Measurements from ENCODE around the gene ANKRD63.

ANKRD63 gene

GRCh38 chr15:40295877-40296560, 13.2 kb upstream of the ANKRD63 start:
- no peak for DNase-seq (ENCODE audit: low read depth in 3 of 3)

- DNase-seq (ENCODE audit: low read depth in 3 of 3): no peak
Measured at GRCh38 chr15:40295297-40295696, 12.4 kb upstream of the ANKRD63 start.

- no peak for DNase-seq (ENCODE audit: low read depth in 3 of 3)
Measured at GRCh38 chr15:40293905-40294895, 11.3 kb upstream of the ANKRD63 start.

GRCh38 chr15:40293006-40293405, 10.1 kb upstream of the ANKRD63 start:
- DNase-seq (ENCODE audit: low read depth in 3 of 3): no peak

- no peak for DNase-seq (ENCODE audit: low read depth in 3 of 3)
Measured at GRCh38 chr15:40292246-40292645, 9.4 kb upstream of the ANKRD63 start.

GRCh38 chr15:40290918-40291574, 8.2 kb upstream of the ANKRD63 start:
- no peak for DNase-seq (ENCODE audit: low read depth in 3 of 3)

- no peak for DNase-seq (ENCODE audit: low read depth in 3 of 3)
Measured at GRCh38 chr15:40290545-40290917, 7.7 kb upstream of the ANKRD63 start.

GRCh38 chr15:40289140-40289775, 6.4 kb upstream of the ANKRD63 start:
- no peak for DNase-seq (ENCODE audit: low read depth in 3 of 3)

- no peak for DNase-seq (ENCODE audit: low read depth in 3 of 3)
Measured at GRCh38 chr15:40287968-40288367, 5.1 kb upstream of the ANKRD63 start.

GRCh38 chr15:40287505-40287904, 4.6 kb upstream of the ANKRD63 start:
- no peak for DNase-seq (ENCODE audit: low read depth in 3 of 3)

- no peak for DNase-seq (ENCODE audit: low read depth in 3 of 3)
Measured at GRCh38 chr15:40286794-40287193, 3.9 kb upstream of the ANKRD63 start.

GRCh38 chr15:40286061-40286532, 3.2 kb upstream of the ANKRD63 start:
- no peak for DNase-seq (ENCODE audit: low read depth in 3 of 3)

- DNase-seq (ENCODE audit: low read depth in 3 of 3): no peak
Measured at GRCh38 chr15:40285554-40286011, 2.7 kb upstream of the ANKRD63 start.

- no peak for DNase-seq (ENCODE audit: low read depth in 3 of 3)
Measured at GRCh38 chr15:40285151-40285550, 2.3 kb upstream of the ANKRD63 start.

- no peak for DNase-seq (ENCODE audit: low read depth in 3 of 3)
Measured at GRCh38 chr15:40283615-40284300, 894 bp upstream of the ANKRD63 start.

GRCh38 chr15:40282147-40282868, 556 bp downstream of the ANKRD63 start:
- peak in 1 of 3 experiments; percentile 32 for DNase-seq (ENCODE audit: low read depth in 3 of 3)

- DNase-seq (ENCODE audit: low read depth in 3 of 3): no peak
Measured at GRCh38 chr15:40281801-40282146, 1.1 kb downstream of the ANKRD63 start.

- no peak for DNase-seq (ENCODE audit: low read depth in 3 of 3)
Measured at GRCh38 chr15:40281057-40281800, 1.6 kb downstream of the ANKRD63 start.

- no peak for DNase-seq (ENCODE audit: low read depth in 3 of 3)
Measured at GRCh38 chr15:40280260-40281056, 2.4 kb downstream of the ANKRD63 start.
